ENCODE results near the gene UBXN1.

GRCh38 chr11:62689421-62690183 is 10.7 kb upstream of the UBXN1 start, which contains the start of gene LRRN4CL:
- TF ChIP-seq EZH2 (IDR thresholded peaks at IDR 0.05; ENCODE audit: low read length, missing control alignments) (no peak), CTCF (conservative IDR thresholded peaks at IDR 0.05 in 1 of 2, IDR thresholded peaks at IDR 0.05 in 1 of 2; ENCODE audit: low read depth in 1 of 2, low read length in 2 of 2) (no peak)
